H1 (cell line): ENCODE data around the gene PNPLA3. TPM values are rescaled to one million over a fixed set of nuclear protein-coding genes. Genes with fewer than 3 reads are reported as not detected.

Experiments
- CTCF ChIA-PET: fragments of 300-600 bp; sonication (Branson Sonifier 250); formaldehyde crosslinking; loops from one replicate; lab custom pipeline; 2021; ENCODE audit not compliant: partially characterized antibody; lab: Charles Lee
- POLR2A ChIA-PET: fragments of 300-600 bp; sonication (Branson Sonifier 250); formaldehyde crosslinking; loops from one replicate; lab custom pipeline; 2021; ENCODE audit warnings: inconsistent platforms; ENCODE audit not compliant: partially characterized antibody; lab: Charles Lee
- DNase-seq, 2 experiments: peaks; one replicate each; pipeline versions ENCODE4 v3.0.0 to v3.0.0-alpha.2; 2010 to 2022; ENCODE audit warnings: low spot score in 2 of 2, low read depth in 1 of 2, mixed read lengths in 1 of 2
- FAIRE-seq: peaks from 2 replicates; lab custom pipeline; 2011; peaks lifted over from hg19 to GRCh38; lab: Jason Lieb, UNC
- H2AFZ ChIP-seq: 2 replicates; pipeline ENCODE4 v1.8.1; 2012; ENCODE audit warnings: low read length, inconsistent platforms
- H2AK5ac ChIP-seq: 2 replicates; pipeline ENCODE4 v1.6.1; 2013; ENCODE audit warnings: low read depth, low read length
- H2BK120ac ChIP-seq: replicated peaks from 2 replicates; pipeline ENCODE3; 2013; ENCODE audit warnings: low read depth, low read length, inconsistent platforms
- H2BK12ac ChIP-seq: 2 replicates; pipeline ENCODE4 v1.6.1; 2013; ENCODE audit warnings: low read depth, low read length
- H2BK15ac ChIP-seq: 2 replicates; pipeline ENCODE4 v1.6.1; 2013; ENCODE audit warnings: low read length
- H2BK20ac ChIP-seq: 2 replicates; pipeline ENCODE4 v1.6.1; 2013; ENCODE audit warnings: low read length
- H2BK5ac ChIP-seq: 2 replicates; pipeline ENCODE4 v1.6.1; 2013; ENCODE audit warnings: low read depth, low read length
- H3K14ac ChIP-seq: 2 replicates; pipeline ENCODE4 v1.6.1; 2013; ENCODE audit warnings: inconsistent platforms; ENCODE audit not compliant: insufficient read length
- H3K18ac ChIP-seq: 2 replicates; pipeline ENCODE4 v1.6.1; 2013; ENCODE audit warnings: low read length; ENCODE audit errors: extremely low read depth
- H3K23ac ChIP-seq: 2 replicates; pipeline ENCODE4 v1.6.1; 2013; ENCODE audit warnings: inconsistent platforms; ENCODE audit not compliant: insufficient read length
- H3K23me2 ChIP-seq: 2 replicates; pipeline ENCODE4 v1.6.1; 2013; ENCODE audit warnings: low read depth, low read length
- H3K27ac ChIP-seq: 2 replicates; pipeline ENCODE4 v1.6.1; 2011; ENCODE audit warnings: low read depth, low read length, inconsistent platforms
- H3K27me3 ChIP-seq, 4 experiments: replicated peaks in 1 of 4; 1 replicate in 1 of 4; 2 replicates in 3 of 4; pipeline versions ENCODE4 v1.6.1 to v1.8.1; 2011 to 2013; ENCODE audit warnings: low read length in 3 of 4, mild to moderate bottlenecking in 3 of 4, inconsistent platforms in 2 of 4, mixed read lengths in 2 of 4, moderate library complexity in 1 of 4; ENCODE audit not compliant: control insufficient read depth in 3 of 4, insufficient read depth in 3 of 4; ENCODE audit errors: extremely low read depth in 1 of 4
- H3K36me3 ChIP-seq, 4 experiments: 2 replicates each; pipeline versions ENCODE4 v1.6.1 to v1.8.1; 2011 to 2013; ENCODE audit warnings: mild to moderate bottlenecking in 4 of 4, low read length in 3 of 4, moderate library complexity in 2 of 4, control low read depth in 1 of 4, inconsistent platforms in 1 of 4; ENCODE audit not compliant: insufficient read depth in 4 of 4, control insufficient read depth in 2 of 4
- H3K4ac ChIP-seq: replicated peaks from 2 replicates; pipeline ENCODE3; 2013; ENCODE audit warnings: low read length, low read depth, mixed read lengths, inconsistent platforms; ENCODE audit not compliant: insufficient read length
- H3K4me1 ChIP-seq, 4 experiments: replicated peaks in 1 of 4; 1 replicate in 1 of 4; 2 replicates in 3 of 4; pipeline versions ENCODE4 v1.6.1 to v1.8.1; 2011 to 2013; ENCODE audit warnings: low read length in 3 of 4, inconsistent platforms in 2 of 4, mixed read lengths in 1 of 4; ENCODE audit not compliant: insufficient read depth in 4 of 4, control insufficient read depth in 3 of 4
- H3K4me2 ChIP-seq, 2 experiments: 2 replicates each; pipeline versions ENCODE4 v1.6.1 to v1.8.1; 2011 to 2013; ENCODE audit warnings: low read depth in 2 of 2, low read length in 2 of 2, control low read depth in 1 of 2, inconsistent platforms in 1 of 2, mild to moderate bottlenecking in 1 of 2; ENCODE audit not compliant: insufficient read depth in 1 of 2
- H3K4me3 ChIP-seq, 4 experiments: fragments of 200-600, 300-600 bp in 1 of 4; sonication (generic), shearing (Covaris generic), sonication (Bioruptor Twin) in 1 of 4; 2 replicates each; pipeline versions ENCODE4 v1.5.1 to v1.8.1; 2011 to 2016; ENCODE audit warnings: low read length in 4 of 4, low read depth in 3 of 4, control low read depth in 2 of 4, inconsistent platforms in 2 of 4, mild to moderate bottlenecking in 2 of 4, mixed read lengths in 1 of 4, moderate library complexity in 1 of 4; ENCODE audit not compliant: insufficient read depth in 2 of 4; ENCODE audit errors: extremely low read depth in 1 of 4
- H3K56ac ChIP-seq: replicated peaks from 2 replicates; pipeline ENCODE3; 2013; ENCODE audit warnings: low read depth, mild to moderate bottlenecking, mixed read lengths, low read length, inconsistent platforms; ENCODE audit not compliant: insufficient read length
- H3K79me1 ChIP-seq: 2 replicates; pipeline ENCODE4 v1.6.1; 2013; ENCODE audit warnings: low read depth, low read length, control low read depth
- H3K79me2 ChIP-seq, 2 experiments: 2 replicates each; pipeline versions ENCODE4 v1.6.1 to v1.8.1; 2012 to 2013; ENCODE audit warnings: low read length in 2 of 2, mild to moderate bottlenecking in 2 of 2, inconsistent platforms in 1 of 2; ENCODE audit not compliant: insufficient read depth in 2 of 2, control insufficient read depth in 1 of 2
- H3K9ac ChIP-seq, 4 experiments: replicated peaks in 1 of 4; 1 replicate in 1 of 4; 2 replicates in 3 of 4; pipeline versions ENCODE4 v1.6.1 to v1.8.1; 2011 to 2013; ENCODE audit warnings: low read depth in 3 of 4, low read length in 3 of 4, control low read depth in 2 of 4, mild to moderate bottlenecking in 2 of 4, moderate library complexity in 2 of 4, inconsistent platforms in 1 of 4; ENCODE audit errors: extremely low read depth in 1 of 4
- H3K9me3 ChIP-seq, 2 experiments: 2 replicates each; pipeline versions ENCODE4 v1.6.1 to v1.8.1; 2012 to 2013; ENCODE audit warnings: mild to moderate bottlenecking in 2 of 2, moderate library complexity in 2 of 2, control low read depth in 1 of 2, inconsistent platforms in 1 of 2, low read depth in 1 of 2, low read length in 1 of 2, mixed read lengths in 1 of 2; ENCODE audit not compliant: insufficient read depth in 2 of 2
- H4K20me1 ChIP-seq, 2 experiments: replicated peaks in 1 of 2; 2 replicates each; pipeline versions ENCODE3 to v1.8.1; 2011 to 2013; ENCODE audit warnings: inconsistent platforms in 2 of 2, low read length in 2 of 2, mild to moderate bottlenecking in 1 of 2; ENCODE audit not compliant: insufficient read depth in 2 of 2, control insufficient read depth in 1 of 2
- H4K5ac ChIP-seq: 2 replicates; pipeline ENCODE4 v1.6.1; 2013; ENCODE audit warnings: low read length, low read depth, mixed read lengths, inconsistent platforms; ENCODE audit not compliant: insufficient read length
- H4K8ac ChIP-seq: 2 replicates; pipeline ENCODE4 v1.8.0; 2013; ENCODE audit warnings: mild to moderate bottlenecking, moderate library complexity, low read length, inconsistent platforms; ENCODE audit not compliant: insufficient read depth; ENCODE audit errors: extremely low read depth
- H4K91ac ChIP-seq: replicated peaks from 2 replicates; pipeline ENCODE3; 2013; ENCODE audit warnings: low read length, mixed read lengths, inconsistent platforms; ENCODE audit not compliant: insufficient read length
- ATF2 ChIP-seq: IDR thresholded peaks from 2 replicates; pipeline ENCODE4 v1.6.1; 2012; ENCODE audit warnings: low read length, inconsistent platforms
- CEBPB ChIP-seq: IDR thresholded peaks from 2 replicates; pipeline ENCODE4 v1.6.1; 2012; ENCODE audit warnings: low read depth, low read length
- E2F6 ChIP-seq: IDR thresholded peaks from 2 replicates; pipeline ENCODE4 v1.6.1; 2012; ENCODE audit warnings: inconsistent platforms
- RBBP5 ChIP-seq: IDR thresholded peaks from 2 replicates; pipeline ENCODE4 v1.7.1; 2012; ENCODE audit warnings: low read depth, mild to moderate bottlenecking, inconsistent platforms, low read length, moderate library complexity, borderline replicate concordance
- TAF7 ChIP-seq: optimal IDR thresholded peaks from 2 replicates; pipeline ENCODE3; 2011; ENCODE audit warnings: low read depth, mild to moderate bottlenecking, inconsistent platforms, low read length, moderate library complexity, borderline replicate concordance
- WGBS, 2 experiments: shearing (Covaris generic) in 1 of 2; methylation state at CpG; one replicate each; pipeline versions ENCODE4 v1.1.6 to v1.1.7; 2013 to 2015; ENCODE audit warnings: low lambda C conversion rate in 2 of 2, mixed read lengths in 2 of 2, inconsistent platforms in 1 of 2, low coverage in 1 of 2, missing lambda C conversion rate in 1 of 2; ENCODE audit not compliant: insufficient replicate concordance in 2 of 2, insufficient coverage in 1 of 2, insufficient read length in 1 of 2; ENCODE audit errors: extremely low coverage in 1 of 2, missing lambda C conversion rate in 1 of 2; 5-methylcytosine and 5-hydroxymethylcytosine counted together
- polyA plus RNA-seq, 7 experiments: library from polyadenylated mRNA; depleted of rRNA in 3 of 7; stranded (reverse) in 5 of 7; unstranded in 2 of 7; fragments of >200 nt in 5 of 7; fragments of 200-250 nt in 2 of 7; gene quantifications; 1 replicate in 5 of 7; 2 replicates in 1 of 7; 4 replicates in 1 of 7; pipeline versions ENCODE4 v1.2.1 to v1.2.3, GENCODE V29; 2011 to 2013; ENCODE audit warnings: missing spikeins in 2 of 7, mixed read lengths in 2 of 7
- total RNA-seq: library from RNA; stranded (reverse); fragmentation: NEBNext Ultra II Directional; extraction: Animal tissue kit (Norgen Biotek cat#: 25700); gene quantifications from 2 replicates; pipeline ENCODE4 v1.2.1, GENCODE V29; 2021

The PNPLA3 gene
- total and polyA plus RNA-seq, 2 of the 8 experiments (the other 6 are each of a cell fraction or from before 2014, with no cell fraction given) = 17.5 to 23.4 TPM

GRCh38 chr22:43883719-43884415 is 39.7 kb upstream of the PNPLA3 start:
- H4K91ac ChIP-seq = no peak overlapping the region
- no peak overlapping the region for H3K27ac ChIP-seq
- H3K18ac ChIP-seq = no peak overlapping the region
- H4K5ac ChIP-seq = no peak overlapping the region
- H2AFZ ChIP-seq = no peak overlapping the region
- no peaks in the 10 kb centered on the region for H3K23me2 ChIP-seq
- no peak overlapping the region for H2BK120ac ChIP-seq
- H3K79me1 ChIP-seq = no peaks in the 10 kb centered on the region
- no peaks in the 10 kb centered on the region for H3K79me2 ChIP-seq
- H3K23ac ChIP-seq = no peak overlapping the region
- TF ChIP-seq ATF2 (no peak), RBBP5 (no peak), E2F6 (no peak), CEBPB (no peak), TAF7 (no peak)
- FAIRE-seq (no peak), DNase-seq (no peak)
- H2BK20ac ChIP-seq = no peak overlapping the region
- H3K36me3 ChIP-seq = 0 out of 8 replicates have a peak, but pooled peaks cover 0 to 2% (median 0%) of the 10 kb centered on the region in 4 experiments
- no peak overlapping the region for H3K4ac ChIP-seq
- no peak overlapping the region for H3K4me2 ChIP-seq
- H3K14ac ChIP-seq = no peak overlapping the region
- H3K4me1 ChIP-seq = peaks cover 0 to 3% (median 2%) of the 10 kb centered on the region in 4 experiments; a peak in 1 of 7 replicates
- no peak overlapping the region for H2BK12ac ChIP-seq
- no peak overlapping the region for H3K9ac ChIP-seq
- H4K20me1 ChIP-seq = peaks cover 0 to 8% of the 10 kb centered on the region in 2 experiments
- ChIA-PET CTCF (interaction anchor here (0.6 to 7.5 kb wide), 61 partner anchors 7 to 1653 kb away, joined by 3 to 226 read pairs (median 4); partner anchors contain the start of genes PNPLA3 and PNPLA5), POLR2A (interaction anchor here (1.1 to 2.5 kb wide), 3 partner anchors 7 to 16 kb away, joined by 4 to 10 read pairs (median 6); no protein-coding TSS in a partner anchor)
- no peak overlapping the region for H2AK5ac ChIP-seq
- H4K8ac ChIP-seq = peak overlapping the region; percentile 12; the same call in 1 of the 2 replicates
- H3K56ac ChIP-seq = no peak overlapping the region
- 93% methylated on average over 11 of the region's 17 CpGs; no CpG with 5 or more reads in 1 of the 2 experiments for WGBS, 2 experiments
- no peaks in the 10 kb centered on the region for H3K27me3 ChIP-seq
- H2BK5ac ChIP-seq = no peak overlapping the region
- no peak overlapping the region for H3K4me3 ChIP-seq
- H2BK15ac ChIP-seq = 0 out of 2 replicates have a peak overlapping the region, but pooled peaks have one; percentile 48
- H3K9me3 ChIP-seq = no peaks in the 10 kb centered on the region
